Lower leg skin (tissue), 3 donors: Measurements from ENCODE around the gene WFDC12.

Experiments
- CTCF ChIP-seq, 3 donors: fragments of 450-650 bp; IDR thresholded peaks; one replicate each; pipeline ENCODE4 v1.5.1; 2016; ENCODE audit warnings: antibody characterized with exemption in 3 of 3, mild to moderate bottlenecking in 3 of 3, moderate library complexity in 2 of 3
- POLR2A ChIP-seq, 2 donors: fragments of 450-650 bp; IDR thresholded peaks; one replicate each; pipeline ENCODE4 v1.6.1; 2016 to 2017; ENCODE audit warnings: antibody characterized with exemption in 2 of 2, mild to moderate bottlenecking in 1 of 2, moderate library complexity in 1 of 2

- no peak for TF ChIP-seq CTCF (IDR thresholded peaks at IDR 0.05)
- TF ChIP-seq POLR2A (IDR thresholded peaks at IDR 0.05), result no peak
Measured at GRCh38 chr20:45153147-45153546, 28.9 kb upstream of the WFDC12 start.
